NCI-H146 treated with DMSO at 0.1 percent for 48 hours (cell line): ENCODE results near the gene LRRC8D.
"Not testable (repeated sequence)": the region's sequence is repeated elsewhere in the genome, so short reads cannot be mapped to it uniquely, and the experiment has no call there.

Experiments
- DNase-seq: peaks from one replicate; lab custom pipeline; 2025; ENCODE audit not compliant: unreplicated experiment; lab: John Stamatoyannopoulos, UW

LRRC8D gene

DNA sequence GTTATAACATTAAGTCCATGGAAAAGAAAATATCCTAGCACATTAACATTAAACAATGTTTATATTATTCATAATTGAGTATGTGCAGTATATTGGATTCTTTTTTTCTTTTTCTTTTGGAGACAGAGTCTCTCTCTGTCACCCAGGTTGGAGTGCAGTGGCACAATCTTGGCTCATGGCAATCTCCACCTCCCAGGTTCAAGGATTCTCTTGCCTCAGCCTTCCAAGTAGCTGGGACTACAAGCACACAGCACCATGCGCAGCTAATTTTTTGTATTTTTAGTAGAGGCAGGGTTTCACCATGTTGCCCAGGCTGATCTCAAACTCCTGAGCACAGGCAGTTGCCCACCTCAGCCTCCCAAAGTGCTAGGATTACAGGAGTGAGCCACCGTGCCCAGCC, 162.0 kb downstream of the LRRC8D start:
- not testable (repeated sequence) for DNase-seq

DNA sequence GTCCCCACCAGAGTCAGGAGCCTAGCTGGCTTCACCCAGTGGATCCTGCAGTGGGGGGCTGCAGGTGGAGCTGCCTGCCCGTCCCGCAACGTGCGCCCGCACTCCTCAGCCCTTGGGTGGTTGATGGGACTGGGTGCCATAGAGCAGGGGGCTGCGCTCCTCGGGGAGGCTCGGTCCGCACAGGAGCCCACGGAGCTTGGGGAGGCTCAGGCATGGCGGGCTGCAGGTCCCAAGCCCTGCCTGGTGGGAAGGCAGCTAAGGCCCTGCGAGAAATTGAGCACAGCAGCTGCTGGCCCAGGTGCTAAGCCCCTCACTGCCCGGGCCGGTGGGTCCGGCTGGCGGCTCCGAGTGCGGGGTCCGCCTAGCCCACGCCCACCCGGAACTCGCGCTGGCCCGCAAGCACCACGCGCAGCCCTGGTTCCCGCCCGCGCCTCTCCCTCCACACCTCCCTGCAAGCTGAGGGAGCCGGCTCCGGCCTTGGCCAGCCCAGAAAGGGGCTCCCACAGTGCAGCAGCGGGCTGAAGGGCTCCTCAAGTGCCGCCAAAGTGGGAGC, 163.8 kb downstream of the LRRC8D start:
- DNase-seq: not testable (repeated sequence)

DNA sequence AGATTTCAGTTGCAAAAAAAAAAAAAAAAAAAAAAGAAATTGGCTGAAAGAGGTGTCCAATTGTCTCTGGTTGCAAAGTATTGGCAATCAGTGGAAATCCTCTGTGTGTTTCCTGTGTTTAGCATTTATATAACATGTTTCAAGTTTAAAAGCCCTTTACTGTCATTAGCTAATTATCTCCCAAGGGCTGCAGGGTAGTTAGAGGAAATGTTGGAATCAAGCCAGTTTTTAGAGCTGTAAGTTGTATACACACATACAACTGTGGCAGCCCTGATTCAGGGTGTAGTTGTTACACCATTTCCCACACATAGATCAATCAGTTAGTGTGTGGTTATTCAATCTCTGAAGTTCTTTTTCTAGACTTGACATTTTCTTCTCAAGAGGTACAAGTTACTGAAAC, 165.2 kb downstream of the LRRC8D start:
- DNase-seq: peak; percentile 32
